Lower leg skin (tissue), 3 donors: ENCODE results near the gene EPHA4.

Source experiments
- CTCF ChIP-seq, 3 donors: fragments of 450-650 bp; IDR thresholded peaks; one replicate each; pipeline ENCODE4 v1.5.1; 2016; ENCODE audit warnings: antibody characterized with exemption in 3 of 3, mild to moderate bottlenecking in 3 of 3, moderate library complexity in 2 of 3
- POLR2A ChIP-seq, 2 donors: fragments of 450-650 bp; IDR thresholded peaks; one replicate each; pipeline ENCODE4 v1.6.1; 2016 to 2017; ENCODE audit warnings: antibody characterized with exemption in 2 of 2, mild to moderate bottlenecking in 1 of 2, moderate library complexity in 1 of 2

GRCh38 chr2:221478485-221478863, 93.6 kb downstream of the EPHA4 start:
- TF ChIP-seq CTCF (IDR thresholded peaks at IDR 0.05) (no peak), POLR2A (IDR thresholded peaks at IDR 0.05) (no peak)
